Sigmoid colon (tissue), 7 donors: Measurements from ENCODE around the gene AVPR1B. TPM values are rescaled to one million over a fixed set of nuclear protein-coding genes. Genes with fewer than 3 reads are reported as not detected.

Experiments used
- DNase-seq: peaks from one replicate; pipeline ENCODE4 v3.0.0-alpha.2; 2019
- H3K27ac ChIP-seq, 4 donors: fragments of 200-600 bp; sonication (generic); one replicate each; pipeline ENCODE4 v1.5.1; 2016 to 2019; ENCODE audit warnings: mild to moderate bottlenecking in 1 of 4
- H3K27me3 ChIP-seq, 3 donors: fragments of 200-600 bp; sonication (generic); one replicate each; pipeline ENCODE4 v1.5.1; 2019; ENCODE audit warnings: mild to moderate bottlenecking in 1 of 3
- H3K36me3 ChIP-seq, 4 donors: fragments of 200-600 bp; sonication (generic); one replicate each; pipeline ENCODE4 v1.5.1; 2016 to 2019
- H3K4me1 ChIP-seq, 4 donors: fragments of 200-600 bp; sonication (generic); one replicate each; pipeline ENCODE4 v1.5.1; 2017 to 2019
- H3K4me3 ChIP-seq, 4 donors: fragments of 200-600 bp; sonication (generic); one replicate each; pipeline ENCODE4 v1.5.1; 2017 to 2019; ENCODE audit warnings: mild to moderate bottlenecking in 2 of 4, moderate library complexity in 1 of 4
- H3K9me3 ChIP-seq, 4 donors: fragments of 200-600 bp in 3 of 4; sonication (generic) in 3 of 4; one replicate each; pipeline versions ENCODE4 v1.5.1 to v1.6.1; 2013 to 2019
- CTCF ChIP-seq, 4 experiments: fragments of 450-650 bp in 3 of 4; fragments of 200-600 bp in 1 of 4; IDR thresholded peaks; one replicate each; pipeline ENCODE4 v1.5.1; 2016 to 2019; ENCODE audit warnings: antibody characterized with exemption in 4 of 4, mild to moderate bottlenecking in 3 of 4, moderate library complexity in 2 of 4
- EP300 ChIP-seq, 4 donors: sonication (generic); formaldehyde crosslinking; IDR thresholded peaks; one replicate each; pipeline ENCODE4 v1.6.1; 2017; ENCODE audit warnings: antibody characterized with exemption in 4 of 4
- POLR2A ChIP-seq, 2 donors: fragments of 450-650 bp; IDR thresholded peaks; one replicate each; pipeline ENCODE4 v1.6.1; 2016; ENCODE audit warnings: antibody characterized with exemption in 2 of 2, mild to moderate bottlenecking in 2 of 2, moderate library complexity in 2 of 2
- POLR2AphosphoS5 ChIP-seq, 4 donors: sonication (generic); formaldehyde crosslinking; IDR thresholded peaks; one replicate each; pipeline ENCODE4 v1.6.1; 2017; ENCODE audit warnings: antibody characterized with exemption in 4 of 4
- WGBS, 2 donors: extraction: QIAGEN DNeasy Blood & Tissue Kit; methylation state at CpG; one replicate each; pipeline ENCODE4 v1.1.7; 2013; 5-methylcytosine and 5-hydroxymethylcytosine counted together
- intact Hi-C: fragments of 100-400 bp; cut with DNase I; formaldehyde crosslinking; loops from one replicate; pipeline ENCODE4 v1.15.1; 2023
- polyA plus RNA-seq, 3 donors: library from polyadenylated mRNA; stranded (reverse); fragments of 200-250 nt; gene quantifications; one replicate each; pipeline ENCODE4 v1.2.3, GENCODE V29; 2013
- total RNA-seq, 4 donors: library from RNA; depleted of rRNA; stranded (reverse); fragments of >200 nt; gene quantifications; one replicate each; pipeline ENCODE4 v1.1.0, GENCODE V29; 2016
- donor health status: healthy with polysubstance abuse.
- donor health status: Bipolar disorder and iron deficiency.
- donor health status: healthy.

Gene AVPR1B
- total and polyA plus RNA-seq, 7 donors, result 0.23 to 0.36 TPM; not detected in 5

DNA sequence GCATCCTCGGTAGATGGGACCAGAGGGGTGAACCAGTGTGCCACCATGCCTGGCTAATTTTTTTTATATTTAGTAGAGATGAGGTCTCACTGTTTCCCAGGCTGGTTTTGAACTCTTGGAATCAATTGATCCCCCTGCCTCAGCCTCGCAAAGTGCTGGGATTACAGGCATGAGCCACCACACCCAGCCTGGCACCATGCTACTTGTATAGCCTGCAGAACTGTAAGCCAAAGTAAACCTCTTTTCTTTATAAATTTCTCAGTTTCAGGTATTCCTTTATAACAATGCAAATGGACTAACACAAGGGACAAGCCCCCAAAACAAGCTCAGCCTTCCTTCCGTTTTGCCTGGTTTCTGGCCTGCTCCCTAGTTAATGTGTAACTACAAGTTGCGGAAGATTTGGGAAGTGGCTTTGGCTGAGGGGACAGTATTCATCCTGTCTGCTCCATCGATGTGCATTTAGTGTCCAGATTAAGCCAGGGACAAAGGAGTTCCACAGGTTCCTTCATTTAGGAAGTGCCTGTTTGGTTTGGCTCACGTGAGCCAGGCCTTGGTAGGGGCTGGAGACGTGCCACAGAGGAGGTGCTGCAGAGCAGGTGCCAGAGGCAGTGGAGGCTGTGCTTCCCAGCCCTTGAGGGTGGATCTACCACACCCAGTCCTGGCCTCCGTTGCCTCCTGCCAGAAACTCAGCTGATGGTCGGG lies 4.4 kb downstream of the AVPR1B start:
- DNase-seq, result no peak
- intact Hi-C loops, result no loop called here
- TF ChIP-seq POLR2A (IDR thresholded peaks at IDR 0.05) (no peak), EP300 (IDR thresholded peaks at IDR 0.05) (no peak), POLR2AphosphoS5 (IDR thresholded peaks at IDR 0.05) (no peak), CTCF (IDR thresholded peaks at IDR 0.05) (no peak)
- H3K4me3 ChIP-seq, result no peak overlapping the region
- H3K9me3 ChIP-seq, result no peaks in the 10 kb centered on the region
- H3K27ac ChIP-seq, result no peak overlapping the region
- peaks cover 0 to 12% (median 10%) of the 10 kb centered on the region in 4 donors for H3K4me1 ChIP-seq
- H3K27me3 ChIP-seq, result peaks cover 0 to 17% (median 16%) of the 10 kb centered on the region in 3 donors
- 27 to 68% methylated on average over 9 of the region's 9 CpGs for WGBS, 2 donors
- H3K36me3 ChIP-seq, result no peaks in the 10 kb centered on the region

DNA sequence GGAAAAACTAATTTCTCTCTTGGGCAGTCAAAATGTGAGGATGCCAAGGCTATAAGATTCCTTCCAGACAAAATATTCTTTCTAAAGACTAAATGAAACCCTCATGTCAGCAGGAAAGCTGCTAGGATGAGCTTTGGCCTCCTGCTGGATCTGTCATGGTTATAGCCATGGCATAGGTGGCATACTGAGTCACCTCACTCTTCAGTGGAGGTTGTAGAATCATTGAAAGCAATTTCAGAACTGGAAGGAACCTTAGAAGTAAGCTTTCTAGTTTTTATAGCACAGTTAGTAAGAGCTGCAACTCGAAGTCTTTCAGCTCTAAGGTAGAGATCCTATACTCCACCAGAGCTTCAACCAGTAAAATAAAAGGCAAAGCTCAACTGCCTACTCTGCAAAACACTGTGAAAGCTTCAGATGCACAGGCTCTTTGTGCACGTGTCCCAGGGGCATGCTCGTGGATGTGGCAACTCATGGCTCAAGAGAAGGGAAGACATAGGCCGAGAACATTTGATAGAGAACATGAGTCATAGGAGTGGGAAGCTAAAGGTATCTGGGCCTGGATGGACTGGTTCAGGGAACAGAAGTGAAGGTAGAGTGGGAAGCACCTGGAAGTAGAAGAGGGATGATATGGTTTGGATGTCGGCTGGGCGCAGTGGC lies 5.8 kb downstream of the AVPR1B start:
- DNase-seq, result no peak
- Histone ChIP-seq H3K27me3 (peaks cover 0 to 4% (median 3%) of the 10 kb centered on the region in 3 donors), H3K4me3 (no peak overlapping the region), H3K9me3 (no peaks in the 10 kb centered on the region), H3K4me1 (no peaks in the 10 kb centered on the region), H3K36me3 (no peaks in the 10 kb centered on the region), H3K27ac (no peak overlapping the region)
- 89 to 91% methylated on average over 6 of the region's 6 CpGs for WGBS, 2 donors
- intact Hi-C loops, result no loop called here
- no peak for TF ChIP-seq EP300 (IDR thresholded peaks at IDR 0.05)
- no peak for TF ChIP-seq POLR2AphosphoS5 (IDR thresholded peaks at IDR 0.05)
- TF ChIP-seq CTCF (IDR thresholded peaks at IDR 0.05), result no peak

GRCh38 chr1:206110820-206111219 lies 6.4 kb downstream of the AVPR1B start:
- H3K4me1 ChIP-seq, result no peaks in the 10 kb centered on the region
- no peak for DNase-seq
- intact Hi-C loops, result no loop called here
- H3K27ac ChIP-seq, result no peak overlapping the region
- H3K36me3 ChIP-seq, result no peaks in the 10 kb centered on the region
- no peak overlapping the region for H3K4me3 ChIP-seq
- TF ChIP-seq POLR2A (IDR thresholded peaks at IDR 0.05) (no peak), EP300 (IDR thresholded peaks at IDR 0.05) (no peak), CTCF (IDR thresholded peaks at IDR 0.05) (no peak), POLR2AphosphoS5 (IDR thresholded peaks at IDR 0.05) (no peak)
- no peaks in the 10 kb centered on the region for H3K27me3 ChIP-seq
- WGBS, 2 donors, result 92 to 95% methylated on average over 3 of the region's 3 CpGs
- H3K9me3 ChIP-seq, result no peaks in the 10 kb centered on the region

DNA sequence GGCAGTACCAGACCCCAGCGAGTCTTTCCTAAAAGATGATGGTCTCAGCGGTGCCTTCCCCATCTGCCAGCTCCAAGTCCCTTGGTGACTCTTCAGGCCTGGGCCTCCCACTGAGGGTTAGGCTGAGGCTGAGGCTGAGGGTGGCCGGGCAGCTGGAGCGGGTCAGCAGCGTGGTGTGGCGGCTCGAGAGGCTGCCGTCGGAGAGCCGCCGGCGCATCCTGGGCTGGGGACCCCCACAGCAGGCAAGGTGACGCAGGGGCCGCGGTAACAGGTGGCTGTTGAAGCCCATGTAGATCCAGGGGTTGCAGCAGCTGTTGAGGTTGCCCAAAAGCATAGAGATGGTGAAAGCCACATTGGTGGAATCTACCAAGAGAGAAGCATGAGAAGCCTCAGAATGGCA lies 7.0 kb downstream of the AVPR1B start:
- no peaks in the 10 kb centered on the region for H3K36me3 ChIP-seq
- no peak overlapping the region for H3K27ac ChIP-seq
- H3K4me3 ChIP-seq, result no peak overlapping the region
- no peaks in the 10 kb centered on the region for H3K4me1 ChIP-seq
- no peak for DNase-seq
- WGBS, 2 donors, result 97 to 98% methylated on average over 15 of the region's 15 CpGs
- no peaks in the 10 kb centered on the region for H3K9me3 ChIP-seq
- H3K27me3 ChIP-seq, result no peaks in the 10 kb centered on the region
- no peak for TF ChIP-seq EP300 (IDR thresholded peaks at IDR 0.05)
- no peak for TF ChIP-seq POLR2AphosphoS5 (IDR thresholded peaks at IDR 0.05)
- TF ChIP-seq CTCF (IDR thresholded peaks at IDR 0.05), result no peak
- TF ChIP-seq POLR2A (IDR thresholded peaks at IDR 0.05), result no peak
- intact Hi-C loops, result no loop called here
